GM13976 (cell line): ENCODE results near the gene SDHAF2.

Experiments
- DNase-seq: peaks from one replicate; pipeline ENCODE4 v3.0.0; 2012; ENCODE audit warnings: low spot score
- CTCF ChIP-seq: IDR thresholded peaks from 2 replicates; pipeline ENCODE4 v1.5.1; 2012; ENCODE audit warnings: borderline replicate concordance, mild to moderate bottlenecking; ENCODE audit not compliant: insufficient read depth; ENCODE audit errors: extremely low read depth, missing control alignments, control extremely low read depth
- in situ Hi-C: fragments of 300-500 bp; cut with MboI; formaldehyde crosslinking; loops from one replicate; pipeline ENCODE4 v1.12.0; 2022; ENCODE audit warnings: low sequenced_read_pairs, mixed read lengths, inconsistent platforms; ENCODE audit not compliant: unreplicated experiment

SDHAF2 gene

DNA sequence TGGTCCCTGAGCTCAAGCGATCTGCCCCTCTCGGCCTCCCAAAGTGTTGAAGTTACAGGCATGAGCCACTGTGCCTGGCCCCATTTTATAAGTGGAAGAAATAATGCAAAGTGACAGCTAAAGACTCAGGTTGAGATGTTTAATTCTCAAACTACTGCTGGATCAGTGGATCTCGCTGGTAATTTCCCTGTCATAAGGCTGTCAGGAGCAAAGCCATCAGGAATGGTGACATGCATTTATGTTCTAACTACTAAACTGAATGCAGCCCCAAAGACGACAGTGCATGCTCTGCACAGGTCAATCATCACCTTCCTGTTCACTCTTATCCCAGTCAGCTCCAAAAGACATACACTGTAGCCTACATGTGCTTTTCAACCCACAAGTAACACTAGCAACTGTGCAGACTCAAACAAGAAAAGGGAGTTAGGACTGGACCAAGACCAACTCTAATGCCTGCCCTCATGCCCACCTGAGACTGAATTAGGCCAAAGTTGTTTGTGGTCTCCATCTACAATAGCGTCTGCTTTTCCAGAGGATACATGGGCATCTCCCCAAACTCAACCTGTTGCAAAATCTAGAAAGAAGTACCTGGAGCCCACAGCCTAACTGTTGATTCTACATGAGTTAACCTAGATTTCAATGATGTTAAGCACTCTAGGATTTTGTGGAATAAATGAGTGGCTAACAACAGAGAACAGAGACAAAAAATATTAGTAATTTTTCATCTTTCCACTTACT lies 22.8 kb upstream of the SDHAF2 start:
- in situ Hi-C loops: no loop called here
- TF ChIP-seq CTCF: no peak
- no peak for DNase-seq

GRCh38 chr11:61411589-61411988 lies 18.3 kb upstream of the SDHAF2 start:
- no peak for DNase-seq
- in situ Hi-C loops: no loop called here
- TF ChIP-seq CTCF: no peak

DNA sequence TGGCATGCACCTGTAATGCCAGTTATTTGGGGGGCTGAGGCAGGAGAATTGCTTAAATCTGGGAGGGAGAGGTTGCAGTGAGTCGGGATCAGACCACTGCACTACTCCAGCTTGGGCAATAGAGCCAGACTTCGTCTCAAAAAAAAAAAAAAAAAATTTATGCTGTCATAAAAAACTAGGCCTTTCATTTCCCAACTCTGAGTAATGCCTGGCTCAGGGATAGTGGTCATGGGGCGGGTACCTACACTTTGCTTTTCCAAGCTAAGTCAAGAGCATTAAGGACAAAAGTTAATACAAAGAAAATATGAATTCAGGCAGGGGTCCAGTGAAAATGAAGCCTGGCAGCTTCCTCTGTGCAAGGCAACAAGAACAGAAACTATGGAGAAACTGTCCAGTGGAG lies 16.4 kb upstream of the SDHAF2 start:
- TF ChIP-seq CTCF: no peak
- DNase-seq: no peak
- in situ Hi-C loops: no loop called here

DNA sequence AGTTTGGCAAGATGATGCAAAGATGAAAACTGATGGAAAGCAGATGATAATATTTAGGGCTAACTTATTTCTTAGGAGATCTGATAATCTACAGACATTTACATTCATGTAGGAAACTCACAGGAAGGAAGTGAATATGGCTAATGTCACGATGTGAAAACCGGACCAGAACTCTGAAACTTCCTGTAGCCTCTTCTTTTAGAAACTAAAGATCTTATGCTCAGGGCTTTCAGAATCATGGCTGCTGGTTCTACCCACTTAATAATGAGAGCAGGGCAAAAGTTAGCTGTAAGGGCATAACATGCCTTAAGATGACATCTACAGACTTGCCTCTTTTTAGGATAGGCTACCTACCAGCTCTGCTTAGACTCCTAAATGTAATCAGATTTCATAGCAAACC lies 15.4 kb upstream of the SDHAF2 start:
- DNase-seq: no peak
- no peak for TF ChIP-seq CTCF
- in situ Hi-C loops: no loop called here

DNA sequence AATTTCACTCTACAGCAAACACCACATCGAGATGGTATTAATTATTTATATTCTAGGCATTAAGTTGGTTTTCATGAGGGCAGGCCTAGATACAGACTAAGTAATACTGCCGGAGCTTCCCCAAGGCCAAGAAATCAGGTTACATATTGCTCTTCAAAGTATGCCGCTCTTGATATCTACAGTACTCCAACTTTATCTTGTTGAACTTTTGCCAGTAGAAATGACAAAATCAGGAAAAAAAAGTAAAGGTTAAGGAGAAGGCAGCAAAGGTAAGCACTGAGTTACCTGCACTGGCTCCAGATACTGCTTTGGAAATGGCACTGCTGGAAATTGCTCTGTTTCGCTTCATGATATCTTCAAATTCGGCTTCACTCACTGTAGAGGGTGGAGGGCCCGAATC lies 14.5 kb upstream of the SDHAF2 start:
- no peak for DNase-seq
- in situ Hi-C loops: no loop called here
- TF ChIP-seq CTCF: no peak

GRCh38 chr11:61416941-61417340 lies 13.0 kb upstream of the SDHAF2 start:
- in situ Hi-C loops: no loop called here
- no peak for TF ChIP-seq CTCF
- no peak for DNase-seq
